Measurements from ENCODE around the gene SNCG.

Gene SNCG

DNA sequence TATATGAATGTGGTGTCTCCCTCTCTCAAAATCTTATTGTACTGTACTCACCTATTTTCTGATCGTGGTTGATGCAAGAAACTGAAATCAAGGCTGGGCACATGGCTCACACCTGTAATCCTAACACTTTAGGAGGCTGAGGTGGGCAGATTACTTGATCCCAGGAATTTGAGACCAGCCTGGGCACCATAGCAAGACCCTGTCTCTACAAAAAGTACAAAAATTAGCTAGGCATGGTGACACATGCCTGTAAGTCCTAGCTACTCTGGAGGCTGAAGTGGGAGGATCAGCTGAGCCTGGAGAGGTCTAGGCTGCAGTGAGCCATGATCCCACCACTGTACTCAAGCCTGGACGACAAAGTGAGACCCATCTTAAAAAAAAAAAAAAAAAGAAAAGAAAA, 17.0 kb upstream of the SNCG start:
- H4K20me1 ChIP-seq (ENCODE audit: insufficient read depth), result no peaks in the 10 kb centered on the region
- no peaks in the 10 kb centered on the region for H3K27me3 ChIP-seq (ENCODE audit: insufficient read depth, low read depth)
- TF ChIP-seq, protein P1, sequence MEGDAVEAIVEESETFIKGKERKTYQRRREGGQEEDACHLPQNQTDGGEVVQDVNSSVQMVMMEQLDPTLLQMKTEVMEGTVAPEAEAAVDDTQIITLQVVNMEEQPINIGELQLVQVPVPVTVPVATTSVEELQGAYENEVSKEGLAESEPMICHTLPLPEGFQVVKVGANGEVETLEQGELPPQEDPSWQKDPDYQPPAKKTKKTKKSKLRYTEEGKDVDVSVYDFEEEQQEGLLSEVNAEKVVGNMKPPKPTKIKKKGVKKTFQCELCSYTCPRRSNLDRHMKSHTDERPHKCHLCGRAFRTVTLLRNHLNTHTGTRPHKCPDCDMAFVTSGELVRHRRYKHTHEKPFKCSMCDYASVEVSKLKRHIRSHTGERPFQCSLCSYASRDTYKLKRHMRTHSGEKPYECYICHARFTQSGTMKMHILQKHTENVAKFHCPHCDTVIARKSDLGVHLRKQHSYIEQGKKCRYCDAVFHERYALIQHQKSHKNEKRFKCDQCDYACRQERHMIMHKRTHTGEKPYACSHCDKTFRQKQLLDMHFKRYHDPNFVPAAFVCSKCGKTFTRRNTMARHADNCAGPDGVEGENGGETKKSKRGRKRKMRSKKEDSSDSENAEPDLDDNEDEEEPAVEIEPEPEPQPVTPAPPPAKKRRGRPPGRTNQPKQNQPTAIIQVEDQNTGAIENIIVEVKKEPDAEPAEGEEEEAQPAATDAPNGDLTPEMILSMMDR (conservative IDR thresholded peaks at IDR 0.05; ENCODE audit: low read depth, low read length), result no peak
- H3K9ac ChIP-seq, result no peak overlapping the region
- H3K36me3 ChIP-seq (ENCODE audit: insufficient read depth), result no peaks in the 10 kb centered on the region
- H3K27ac ChIP-seq, result no peak overlapping the region
- no peaks in the 10 kb centered on the region for H3K79me2 ChIP-seq (ENCODE audit: insufficient read depth, low read depth)
- no peak overlapping the region for H3K4me3 ChIP-seq (IDR thresholded peaks at IDR 0.05; ENCODE audit: insufficient read depth, low read depth, low read length)
- H3K4me2 ChIP-seq, result no peak overlapping the region
- no peaks in the 10 kb centered on the region for H3K4me1 ChIP-seq (ENCODE audit: low read depth, poor library complexity, severe bottlenecking)
- no peak overlapping the region for H2AFZ ChIP-seq (ENCODE audit: low read depth)

DNA sequence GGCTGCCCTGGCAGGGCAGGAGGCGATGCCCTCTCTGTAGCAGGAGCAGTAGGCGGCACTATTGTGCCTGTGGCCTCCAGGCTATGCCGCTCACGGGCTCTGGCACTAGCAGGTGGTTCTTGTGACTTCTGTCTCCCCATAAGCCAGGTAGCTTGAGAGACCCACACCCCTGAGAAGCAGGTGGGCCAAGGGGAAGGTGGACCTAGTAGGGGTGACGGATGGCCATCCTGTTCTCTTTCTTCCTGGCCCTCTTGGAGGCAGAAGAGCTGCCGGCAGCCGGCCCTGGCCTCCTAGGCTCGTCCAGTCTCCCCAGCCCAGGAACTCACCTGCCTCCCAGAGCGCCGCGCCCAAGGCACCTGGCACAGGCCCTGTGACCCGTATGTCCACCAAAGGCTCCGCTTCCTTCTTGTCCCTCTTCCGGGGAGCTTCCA, 16.4 kb upstream of the SNCG start:
- Histone ChIP-seq H3K36me3 (ENCODE audit: insufficient read depth) (no peaks in the 10 kb centered on the region), H3K79me2 (ENCODE audit: insufficient read depth, low read depth) (no peaks in the 10 kb centered on the region), H3K27me3 (ENCODE audit: insufficient read depth, low read depth) (no peaks in the 10 kb centered on the region), H3K27ac (no peak overlapping the region), H4K20me1 (ENCODE audit: insufficient read depth) (no peaks in the 10 kb centered on the region), H3K4me2 (no peak overlapping the region), H3K9ac (no peak overlapping the region), H3K4me1 (ENCODE audit: low read depth, poor library complexity, severe bottlenecking) (no peaks in the 10 kb centered on the region), H3K4me3 (IDR thresholded peaks at IDR 0.05; ENCODE audit: insufficient read depth, low read depth, low read length) (no peak overlapping the region), H2AFZ (ENCODE audit: low read depth) (no peak overlapping the region)
- TF ChIP-seq, protein P1 (conservative IDR thresholded peaks at IDR 0.05; ENCODE audit: low read depth, low read length), result no peak

DNA sequence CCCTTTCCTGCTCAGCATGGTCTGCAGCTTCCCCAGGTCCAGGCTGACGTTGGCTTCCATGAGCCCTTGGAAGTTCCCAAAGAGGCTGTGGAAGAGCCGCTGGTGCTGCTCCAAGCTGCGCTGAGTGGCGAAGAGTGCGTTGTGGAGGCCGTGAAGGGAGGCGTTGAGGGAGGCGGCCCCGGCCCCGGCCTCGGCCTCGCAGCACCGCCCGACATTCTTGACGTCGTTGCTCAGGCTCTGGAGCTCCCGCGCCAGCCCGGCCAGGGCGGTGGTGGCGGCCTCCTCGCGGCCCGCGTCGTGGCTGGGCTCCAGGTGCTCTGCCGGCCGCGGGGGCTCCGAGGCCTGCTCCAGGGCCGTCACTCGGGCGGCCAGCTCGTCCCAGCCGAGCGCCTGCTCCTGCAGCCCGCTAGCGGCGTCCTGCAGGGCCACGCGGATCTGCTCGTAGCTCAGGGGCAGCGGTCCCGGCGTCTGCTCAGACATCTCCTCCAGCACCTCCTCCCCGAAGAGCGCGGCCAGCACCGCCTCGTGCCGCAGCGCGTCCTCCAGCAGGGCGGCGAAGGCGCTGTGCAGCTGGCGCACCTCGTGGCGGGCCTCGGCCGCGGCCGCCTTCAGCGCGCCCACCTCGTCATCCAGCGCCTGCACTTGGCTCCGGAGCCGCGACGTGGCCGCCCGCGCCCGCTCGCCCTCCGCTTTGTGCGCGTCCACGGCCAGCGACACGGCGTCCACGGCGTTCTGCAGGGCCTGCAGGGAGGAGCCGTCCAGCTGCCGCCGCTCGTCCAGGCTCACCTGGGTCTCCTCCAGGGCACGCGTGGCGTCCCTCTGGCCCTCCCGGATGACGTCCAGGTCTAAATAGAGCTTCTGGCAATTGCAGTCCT, 15.7 kb upstream of the SNCG start:
- Histone ChIP-seq H3K27ac (no peak overlapping the region), H3K9ac (no peak overlapping the region), H3K4me2 (no peak overlapping the region), H3K36me3 (ENCODE audit: insufficient read depth) (no peaks in the 10 kb centered on the region), H3K4me1 (ENCODE audit: low read depth, poor library complexity, severe bottlenecking) (no peaks in the 10 kb centered on the region), H3K4me3 (IDR thresholded peaks at IDR 0.05; ENCODE audit: insufficient read depth, low read depth, low read length) (no peak overlapping the region), H3K27me3 (ENCODE audit: insufficient read depth, low read depth) (no peaks in the 10 kb centered on the region), H2AFZ (ENCODE audit: low read depth) (no peak overlapping the region), H4K20me1 (ENCODE audit: insufficient read depth) (no peaks in the 10 kb centered on the region), H3K79me2 (ENCODE audit: insufficient read depth, low read depth) (no peaks in the 10 kb centered on the region)
- TF ChIP-seq, protein P1 (conservative IDR thresholded peaks at IDR 0.05; ENCODE audit: low read depth, low read length), result no peak

DNA sequence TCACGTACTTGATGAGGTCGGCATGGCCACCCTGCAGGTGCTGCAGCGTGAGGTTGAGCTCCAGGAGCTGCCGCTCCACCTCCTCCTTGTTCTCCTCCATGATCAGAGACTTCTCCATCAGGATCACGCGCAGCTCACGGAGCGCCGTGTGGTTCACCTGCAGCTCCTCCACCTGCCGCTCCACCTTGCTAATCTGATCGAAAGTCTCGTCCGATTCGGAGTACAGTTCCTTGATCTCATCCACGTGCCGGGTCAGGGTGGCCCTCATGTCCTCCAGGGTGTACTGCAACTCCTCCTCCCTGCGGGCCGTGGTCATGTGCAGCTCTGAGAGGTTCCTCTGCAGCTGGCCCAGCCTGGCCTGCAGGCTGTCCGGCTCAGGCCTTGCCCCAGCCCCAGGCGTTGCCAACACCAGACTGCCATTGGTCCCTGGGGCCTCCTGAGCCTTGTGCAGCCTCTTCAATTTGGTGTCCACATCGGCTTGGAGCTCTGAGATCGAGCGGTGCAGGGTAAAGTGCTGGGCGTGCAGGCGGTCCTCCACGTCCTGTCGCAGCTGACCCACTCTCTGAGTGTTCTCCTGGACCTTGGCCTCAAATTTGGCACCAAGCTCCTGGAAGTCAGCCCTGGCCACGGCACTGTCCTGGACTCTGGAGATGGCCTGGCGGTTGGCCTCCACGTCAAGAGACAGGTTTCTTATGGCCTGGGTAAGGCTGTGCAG, 14.9 kb upstream of the SNCG start:
- H4K20me1 ChIP-seq (ENCODE audit: insufficient read depth), result no peaks in the 10 kb centered on the region
- no peaks in the 10 kb centered on the region for H3K27me3 ChIP-seq (ENCODE audit: insufficient read depth, low read depth)
- no peak overlapping the region for H3K9ac ChIP-seq
- H2AFZ ChIP-seq (ENCODE audit: low read depth), result no peak overlapping the region
- H3K27ac ChIP-seq, result no peak overlapping the region
- H3K4me1 ChIP-seq (ENCODE audit: low read depth, poor library complexity, severe bottlenecking), result no peaks in the 10 kb centered on the region
- H3K36me3 ChIP-seq (ENCODE audit: insufficient read depth), result no peaks in the 10 kb centered on the region
- no peak overlapping the region for H3K4me3 ChIP-seq (IDR thresholded peaks at IDR 0.05; ENCODE audit: insufficient read depth, low read depth, low read length)
- no peak overlapping the region for H3K4me2 ChIP-seq
- H3K79me2 ChIP-seq (ENCODE audit: insufficient read depth, low read depth), result no peaks in the 10 kb centered on the region
- TF ChIP-seq, protein P1 (conservative IDR thresholded peaks at IDR 0.05; ENCODE audit: low read depth, low read length), result no peak
